ENCODE measurements around the gene IRX5.
A peak's percentile ranks its signal among the peaks of the same experiment; 100 is the strongest.

Gene IRX5

DNA sequence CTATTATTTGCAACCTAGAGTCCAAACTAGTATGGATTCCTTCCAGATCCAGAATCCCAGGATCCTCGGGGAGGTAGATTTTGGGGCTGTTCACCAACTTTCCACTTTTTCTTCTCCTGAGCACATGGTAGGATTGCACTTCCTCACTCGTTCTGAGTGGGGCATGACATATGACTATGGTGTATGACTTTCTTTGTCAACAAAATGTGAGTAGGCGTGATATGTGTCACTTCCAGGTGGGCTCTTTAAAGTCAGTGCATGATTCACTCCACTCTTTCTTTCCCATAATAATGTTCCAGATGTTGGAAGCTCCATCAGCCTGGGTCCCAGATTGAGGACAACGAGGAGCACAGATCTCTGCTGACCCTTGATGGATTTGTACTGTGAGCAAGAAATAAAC is 21.5 kb downstream of the IRX5 start:
- DNase-seq = no peak

- DNase-seq = no peak
Observed at GRCh38 chr16:54953461-54953860, 22.8 kb downstream of the IRX5 start.

- DNase-seq = no peak
Observed at GRCh38 chr16:54954220-54954619, 23.6 kb downstream of the IRX5 start.

- no peak for DNase-seq
Observed at GRCh38 chr16:54955757-54956156, 25.1 kb downstream of the IRX5 start.

GRCh38 chr16:54957403-54958166 is 26.9 kb downstream of the IRX5 start:
- peak in 1 of 2 experiments; percentile 34 for DNase-seq

GRCh38 chr16:54962045-54962444 is 31.4 kb downstream of the IRX5 start:
- DNase-seq = no peak

GRCh38 chr16:54964239-54964638 is 33.6 kb downstream of the IRX5 start:
- DNase-seq = no peak

DNA sequence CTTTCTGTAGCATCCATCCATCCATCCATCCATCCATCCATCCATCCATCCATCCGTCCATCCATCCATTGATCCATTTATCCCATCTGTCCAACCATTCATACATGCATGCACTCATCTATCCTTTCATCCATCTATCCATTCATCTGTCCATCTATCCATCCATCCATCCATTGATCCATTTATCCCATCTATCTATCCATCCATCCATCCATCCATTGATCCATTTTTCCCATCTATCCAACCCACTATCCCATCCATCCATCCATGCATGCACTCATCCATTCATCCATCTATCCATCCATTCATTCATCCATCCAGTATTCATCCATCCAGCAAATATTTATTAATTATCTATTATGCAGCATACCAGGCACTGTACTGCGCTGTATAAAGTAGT is 34.8 kb downstream of the IRX5 start:
- no peak for DNase-seq

DNA sequence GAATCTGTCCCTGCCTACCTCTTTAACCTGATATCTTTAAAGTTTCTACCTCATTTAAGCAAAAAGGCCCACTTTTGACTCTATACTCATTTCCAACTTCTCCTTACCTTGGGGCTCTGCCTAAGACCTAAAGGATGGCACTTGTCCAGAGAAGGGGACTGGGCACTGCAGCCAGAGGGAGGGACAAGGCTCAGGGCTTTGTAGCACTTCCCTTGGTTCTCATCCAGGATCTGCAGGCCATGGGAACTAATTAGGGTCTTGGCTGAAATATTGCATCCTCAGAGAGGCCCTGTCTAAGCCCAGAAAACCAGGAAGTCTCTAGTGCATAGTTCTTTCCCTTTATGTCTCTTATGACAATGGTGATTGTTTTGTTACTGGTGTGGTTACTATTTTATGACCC is 37.3 kb downstream of the IRX5 start:
- no peak for DNase-seq

DNA sequence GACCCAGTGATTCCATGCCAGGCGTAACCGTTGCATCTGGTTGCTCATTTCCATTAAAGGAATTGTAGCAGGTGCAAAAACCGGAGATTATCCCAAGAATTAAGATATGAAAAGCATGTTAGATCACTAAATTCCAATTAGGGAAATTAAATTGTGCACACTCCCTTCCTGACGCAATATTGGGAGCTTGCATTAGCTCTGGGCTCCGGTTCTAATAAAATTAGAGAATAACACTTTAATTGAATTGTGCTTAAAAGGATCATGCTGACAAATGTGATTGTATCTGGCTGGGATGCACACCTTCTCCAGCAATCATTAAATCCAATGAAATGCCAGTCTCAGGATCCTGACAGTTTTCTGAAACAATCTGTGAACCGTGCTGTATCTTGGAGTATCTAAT is 38.1 kb downstream of the IRX5 start:
- DNase-seq = peak in 1 of 2 experiments; percentile 15

DNA sequence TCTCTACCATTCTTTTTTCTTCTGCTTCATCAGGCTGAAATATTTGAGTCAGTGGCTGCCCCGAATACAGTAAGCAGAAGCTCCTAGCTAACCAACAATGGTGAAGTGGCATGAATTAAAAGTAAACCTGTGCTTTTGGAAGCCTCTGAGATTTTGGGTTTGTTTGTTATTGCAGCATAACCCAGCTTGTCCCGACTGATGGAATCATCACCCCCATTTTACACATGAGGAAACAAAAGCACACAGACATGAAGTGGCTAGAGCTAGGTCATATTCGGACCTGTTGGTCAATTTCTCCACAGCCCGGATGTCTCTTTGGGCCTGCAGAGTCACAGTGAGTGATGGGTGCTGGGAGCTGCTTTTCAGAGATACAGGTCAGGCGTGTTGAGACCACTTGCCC is 39.4 kb downstream of the IRX5 start:
- no peak for DNase-seq

DNA sequence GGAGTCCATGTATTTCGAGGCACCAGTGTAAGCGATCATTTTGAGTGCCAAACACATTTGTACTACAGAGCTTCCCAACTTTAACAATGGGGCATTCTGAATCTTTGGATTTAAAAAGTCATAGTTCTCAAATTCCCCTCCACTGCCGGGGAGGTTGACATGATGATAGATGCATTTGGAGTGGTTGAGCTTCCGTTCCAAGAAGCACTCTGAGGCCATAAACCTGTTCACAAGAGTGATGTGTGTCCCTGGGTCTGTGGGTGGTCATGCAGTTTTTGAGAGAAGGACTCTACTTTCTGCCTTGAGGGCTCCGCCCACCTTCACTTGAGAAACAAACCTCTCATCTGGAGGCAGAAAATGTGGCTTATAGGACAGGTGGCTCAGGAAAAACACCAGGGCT is 43.7 kb downstream of the IRX5 start:
- DNase-seq = no peak

- no peak for DNase-seq
Observed at GRCh38 chr16:54976651-54977200, 46.1 kb downstream of the IRX5 start.

GRCh38 chr16:54977211-54977610 is 46.5 kb downstream of the IRX5 start:
- DNase-seq = no peak

- DNase-seq = no peak
Observed at GRCh38 chr16:54980821-54981220, 50.2 kb downstream of the IRX5 start.

All from NCI-H524 (cell line).